ENCODE data around the gene DBX2.

The DBX2 gene

GRCh38 chr12:44976246-44976645 lies 74.7 kb downstream of the DBX2 start:
- ATAC-seq (replicated peaks) = no peak
- Mint-ChIP-seq H3K4me1 (ENCODE audit: low read depth in 2 of 2) (no peaks in the 10 kb centered on the region), H3K9me3 (no peaks in the 10 kb centered on the region), H3K27me3 (peaks cover 12% of the 10 kb centered on the region in 2 donors), H3K4me3 (no peak overlapping the region), H3K36me3 (ENCODE audit: insufficient read depth) (peaks cover 3% of the 10 kb centered on the region), H3K27ac (no peak overlapping the region)
- DNase-seq = no peak

DNA sequence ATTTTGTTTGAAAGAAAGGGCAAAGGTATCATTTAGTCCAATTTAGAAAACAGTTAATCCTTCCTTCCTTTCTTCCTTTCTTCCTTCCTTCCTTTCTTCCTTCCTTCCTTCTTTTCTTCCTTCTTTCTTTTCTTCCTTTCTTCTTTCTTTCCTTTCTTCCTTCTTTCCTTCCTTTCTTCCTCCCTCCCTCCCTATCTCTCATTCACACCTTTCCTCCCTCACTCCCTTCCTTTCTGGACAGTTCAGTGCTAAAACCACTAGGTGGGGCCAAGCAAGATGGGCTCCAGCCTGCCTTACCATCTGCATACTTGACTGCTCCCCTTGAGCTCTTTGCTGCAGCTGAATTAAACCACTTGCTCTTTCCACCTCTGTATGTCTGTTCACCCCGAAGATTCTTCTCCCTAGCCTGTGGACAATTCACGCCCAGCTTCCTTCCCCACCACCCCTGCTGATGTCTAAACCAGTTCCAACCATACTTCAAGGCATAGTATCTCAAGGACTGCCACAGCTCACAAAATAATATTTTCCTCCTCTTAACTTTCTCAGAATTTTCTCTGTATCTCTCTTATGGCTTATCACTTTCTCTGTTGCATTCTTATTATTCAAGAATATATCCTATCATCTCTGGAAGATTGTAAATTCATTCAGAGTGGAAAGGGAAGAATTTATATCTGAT lies 78.0 kb downstream of the DBX2 start:
- Mint-ChIP-seq H3K9me3 (no peaks in the 10 kb centered on the region), H3K4me1 (ENCODE audit: low read depth in 2 of 2) (peaks cover 2 to 4% of the 10 kb centered on the region in 2 donors), H3K27ac (no peak overlapping the region), H3K36me3 (ENCODE audit: insufficient read depth) (peaks cover 3% of the 10 kb centered on the region), H3K4me3 (no peak overlapping the region), H3K27me3 (peaks cover 0 to 15% of the 10 kb centered on the region in 2 donors)
- ATAC-seq (replicated peaks) = no peak
- no peak for DNase-seq

- Mint-ChIP-seq H3K4me1 (ENCODE audit: low read depth in 2 of 2) (peaks cover 2 to 4% of the 10 kb centered on the region in 2 donors), H3K27ac (no peak overlapping the region), H3K4me3 (no peak overlapping the region), H3K9me3 (no peaks in the 10 kb centered on the region), H3K27me3 (peaks cover 0 to 15% of the 10 kb centered on the region in 2 donors), H3K36me3 (ENCODE audit: insufficient read depth) (peaks cover 3% of the 10 kb centered on the region)
- ATAC-seq (replicated peaks) (no peak), DNase-seq (no peak)
Measured at GRCh38 chr12:44968965-44969364, 81.9 kb downstream of the DBX2 start.
